Activated CD8-positive, alpha-beta memory T cell treated with anti-CD3 and anti-CD28 coated beads, Interleukin-2, amount 10 ng/mL, durations not matched to agents 7 days and 5 days (primary cell): ENCODE data around the gene NPAS2. TPM values are rescaled to one million over a fixed set of nuclear protein-coding genes. Genes with fewer than 3 reads are reported as not detected.

Experiments
- ATAC-seq: fragments of 150-1000 bp; cut with Tn5 transposase; one replicate; pipeline ENCODE4 v1.10.0; 2021; ENCODE audit warnings: moderate library complexity
- CTCF ChIA-PET: fragments of 350-600 bp; sonication (Branson Sonifier 250); formaldehyde crosslinking; loops from one replicate; lab custom pipeline; 2021; ENCODE audit warnings: antibody characterized with exemption; lab: Charles Lee
- DNase-seq: peaks from one replicate; pipeline ENCODE4 v3.0.0-alpha.2; 2020
- H3K27ac Mint-ChIP-seq: one replicate; pipeline ENCODE4 v1.8.0; 2021; ENCODE audit warnings: mild to moderate bottlenecking, mixed read lengths
- H3K27me3 Mint-ChIP-seq: one replicate; pipeline ENCODE4 v1.8.0; 2021; ENCODE audit warnings: mixed read lengths
- H3K36me3 Mint-ChIP-seq: one replicate; pipeline ENCODE4 v1.8.0; 2021; ENCODE audit warnings: mild to moderate bottlenecking, mixed read lengths
- H3K4me1 Mint-ChIP-seq: one replicate; pipeline ENCODE4 v1.8.0; 2021; ENCODE audit warnings: mixed read lengths
- H3K4me3 Mint-ChIP-seq: one replicate; pipeline ENCODE4 v1.8.0; 2021; ENCODE audit warnings: mild to moderate bottlenecking, moderate library complexity, mixed read lengths
- H3K9me3 Mint-ChIP-seq: one replicate; pipeline ENCODE4 v1.8.0; 2022; ENCODE audit warnings: low read depth, mixed read lengths
- total RNA-seq, 2 experiments: library from RNA; stranded (reverse); gene quantifications; one replicate each; pipeline ENCODE4 v1.2.3, GENCODE V29; 2021

NPAS2 gene
- total RNA-seq, 2 experiments from 2014 or later = 0.41 to 0.47 TPM

DNA sequence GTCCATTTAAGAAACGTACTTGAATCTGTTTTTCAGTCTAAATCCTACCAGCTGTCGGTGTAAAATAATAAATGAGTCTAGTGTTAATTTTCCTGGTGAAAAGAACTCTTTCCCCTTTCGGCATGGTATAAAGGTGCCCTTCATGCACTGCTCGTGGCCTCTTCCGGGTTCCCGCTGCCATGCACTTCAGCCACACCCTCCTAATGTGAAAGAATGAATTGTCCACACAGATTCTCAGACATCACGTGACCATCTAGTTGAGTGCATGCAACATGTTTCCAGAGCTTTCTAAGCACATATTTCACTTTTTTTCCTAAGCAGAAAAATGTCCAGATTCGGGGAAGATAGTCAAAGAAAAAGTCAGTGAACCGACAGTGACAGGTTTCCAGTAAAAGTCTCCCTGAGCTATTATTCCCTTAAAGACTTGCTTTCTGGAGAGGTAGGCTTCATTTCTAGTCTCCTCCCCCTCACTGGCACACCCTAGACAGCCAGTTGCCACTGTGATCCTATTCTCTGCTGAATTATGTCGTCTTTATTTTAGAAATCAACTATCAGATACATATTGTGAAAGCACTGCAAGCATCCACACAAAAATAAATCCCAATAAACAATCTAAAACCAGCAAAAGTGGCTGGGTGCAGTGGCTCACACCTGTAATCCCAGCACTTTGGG lies 116.3 kb downstream of the NPAS2 start:
- Mint-ChIP-seq H3K27ac (no peak overlapping the region), H3K4me1 (peaks cover 6% of the 10 kb centered on the region), H3K27me3 (no peaks in the 10 kb centered on the region), H3K4me3 (no peak overlapping the region), H3K9me3 (no peaks in the 10 kb centered on the region), H3K36me3 (no peaks in the 10 kb centered on the region)
- CTCF ChIA-PET = no interaction called here
- DNase-seq = no peak
- ATAC-seq = no peak

DNA sequence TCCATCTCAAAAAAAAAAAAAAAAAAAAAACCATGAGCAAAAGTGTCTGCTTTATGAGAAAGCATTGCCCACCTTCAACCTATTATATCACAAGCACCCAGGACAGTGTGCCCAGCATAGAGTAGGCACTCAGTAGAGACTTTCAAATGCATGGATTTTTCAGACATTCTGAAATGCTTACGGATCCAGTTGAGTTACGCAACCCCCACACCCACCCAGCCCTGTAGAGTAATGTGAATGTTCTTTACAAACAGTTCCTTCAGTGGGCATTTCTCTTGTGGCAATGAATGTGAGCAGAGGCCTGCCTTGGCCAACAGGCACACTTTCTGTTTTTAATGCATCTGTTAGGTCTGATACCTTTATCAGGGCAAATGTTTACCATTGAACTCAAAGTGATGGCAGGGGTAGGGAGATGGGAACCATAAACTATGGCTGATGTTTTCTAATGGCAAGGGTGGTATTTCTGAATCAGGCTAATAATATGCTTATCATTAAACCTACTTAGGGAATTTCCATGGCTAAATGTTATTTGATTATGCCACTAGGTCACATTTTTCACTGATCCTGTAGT lies 117.1 kb downstream of the NPAS2 start:
- CTCF ChIA-PET = no interaction called here
- H3K4me3 Mint-ChIP-seq = no peak overlapping the region
- ATAC-seq (no peak), DNase-seq (no peak)
- H3K9me3 Mint-ChIP-seq = no peaks in the 10 kb centered on the region
- peaks cover 14% of the 10 kb centered on the region for H3K4me1 Mint-ChIP-seq
- H3K36me3 Mint-ChIP-seq = no peaks in the 10 kb centered on the region
- H3K27me3 Mint-ChIP-seq = no peaks in the 10 kb centered on the region
- no peak overlapping the region for H3K27ac Mint-ChIP-seq

DNA sequence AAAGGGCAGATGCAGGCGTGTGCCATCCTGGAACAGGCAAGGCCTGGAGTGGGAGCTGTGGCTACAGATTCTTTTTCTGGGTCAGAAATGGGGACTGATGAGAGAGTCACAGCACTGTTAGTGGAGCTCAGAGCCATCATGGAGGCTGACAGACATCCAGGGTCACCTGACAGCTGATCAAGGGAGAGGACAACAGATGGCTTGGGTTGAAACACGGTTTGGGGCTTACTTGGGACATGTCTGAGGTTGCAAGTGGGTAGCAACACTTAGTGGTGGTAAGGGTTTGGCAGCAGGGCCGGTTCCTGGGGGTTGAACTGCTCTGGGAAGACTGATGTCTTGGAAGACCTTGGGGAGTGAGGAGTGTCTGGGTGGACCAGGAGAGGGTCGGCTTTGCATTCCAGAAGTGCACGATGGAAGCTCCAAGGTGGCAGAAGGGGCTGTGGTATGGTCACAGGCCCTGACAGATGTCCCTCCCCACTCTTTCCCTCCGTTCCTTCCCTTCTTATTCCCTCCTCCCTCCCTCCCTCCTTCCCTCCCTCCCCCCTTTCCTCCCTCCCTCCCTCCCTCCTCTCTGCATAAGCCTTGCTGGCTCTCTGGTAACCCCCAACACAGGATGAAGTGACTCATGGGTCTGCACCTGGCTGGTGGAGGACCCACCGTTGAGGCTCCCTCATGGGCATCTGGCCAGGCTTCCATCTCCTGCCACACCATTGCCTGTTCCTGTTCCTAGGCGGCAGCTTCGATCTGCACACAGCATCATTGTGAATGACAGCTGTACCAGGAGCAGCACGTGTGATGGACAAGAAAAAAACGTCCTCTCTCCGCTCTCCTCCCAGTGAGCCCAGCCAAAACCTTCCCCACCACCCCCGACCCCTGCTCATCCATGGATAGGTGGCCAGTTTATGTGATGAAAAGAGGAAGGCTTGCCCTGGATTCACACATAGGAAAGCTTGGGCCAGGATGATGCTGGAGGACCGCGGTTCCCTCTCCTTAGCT lies 118.4 kb downstream of the NPAS2 start:
- Mint-ChIP-seq H3K27me3 (no peaks in the 10 kb centered on the region), H3K36me3 (no peaks in the 10 kb centered on the region), H3K4me3 (no peak overlapping the region), H3K4me1 (peaks cover 14% of the 10 kb centered on the region), H3K27ac (no peak overlapping the region), H3K9me3 (no peaks in the 10 kb centered on the region)
- ATAC-seq (no peak), DNase-seq (no peak)
- CTCF ChIA-PET = no interaction called here

DNA sequence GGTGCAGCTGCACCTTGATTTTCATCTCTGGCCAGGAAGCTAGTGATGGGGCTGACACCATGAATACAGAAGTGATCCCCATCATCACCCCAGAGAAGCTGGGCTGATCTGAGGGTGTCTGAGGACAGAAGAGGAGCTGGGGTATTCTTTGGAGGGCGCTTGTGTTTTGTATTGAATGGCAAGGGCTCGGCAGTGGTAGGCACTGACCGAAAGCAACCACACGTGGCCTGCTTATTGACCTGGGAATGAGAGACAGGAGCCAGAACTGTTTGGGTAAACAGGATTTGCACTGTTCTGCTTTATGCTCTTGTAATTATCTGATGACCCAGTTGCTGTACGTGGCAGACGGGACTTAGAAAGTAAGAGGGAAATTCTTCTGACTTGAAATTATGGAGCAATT lies 119.5 kb downstream of the NPAS2 start:
- H3K9me3 Mint-ChIP-seq = no peaks in the 10 kb centered on the region
- H3K27me3 Mint-ChIP-seq = no peaks in the 10 kb centered on the region
- no peaks in the 10 kb centered on the region for H3K36me3 Mint-ChIP-seq
- H3K4me1 Mint-ChIP-seq = peaks cover 14% of the 10 kb centered on the region
- H3K27ac Mint-ChIP-seq = no peak overlapping the region
- ATAC-seq (no peak), DNase-seq (no peak)
- CTCF ChIA-PET = no interaction called here
- H3K4me3 Mint-ChIP-seq = no peak overlapping the region

DNA sequence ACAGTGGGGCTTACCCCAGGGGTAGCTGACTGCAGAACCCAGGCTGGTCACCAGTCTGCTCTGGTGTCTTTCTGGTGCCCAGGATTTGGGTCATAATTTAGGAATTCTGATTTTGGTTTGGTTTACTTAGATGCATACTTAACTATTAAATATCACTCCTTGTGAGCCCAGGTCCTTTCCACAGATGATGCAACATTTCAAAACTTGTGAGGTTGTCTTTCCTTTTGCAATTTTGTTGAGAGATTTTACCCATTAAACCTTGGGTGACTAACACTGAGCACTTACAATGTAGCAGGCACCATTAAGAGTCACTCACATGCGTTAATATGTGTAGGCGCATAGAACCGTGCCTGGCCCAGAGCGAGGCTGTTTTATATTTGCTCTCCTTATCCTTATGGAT lies 120.3 kb downstream of the NPAS2 start:
- ATAC-seq = no peak
- no peaks in the 10 kb centered on the region for H3K27me3 Mint-ChIP-seq
- no peak overlapping the region for H3K4me3 Mint-ChIP-seq
- peaks cover 14% of the 10 kb centered on the region for H3K4me1 Mint-ChIP-seq
- DNase-seq = no peak
- CTCF ChIA-PET = interaction anchor here (1.3 kb wide), 1 partner anchor 345 kb away, joined by 3 read pairs; no protein-coding TSS in a partner anchor
- no peaks in the 10 kb centered on the region for H3K9me3 Mint-ChIP-seq
- H3K27ac Mint-ChIP-seq = no peak overlapping the region
- no peaks in the 10 kb centered on the region for H3K36me3 Mint-ChIP-seq

DNA sequence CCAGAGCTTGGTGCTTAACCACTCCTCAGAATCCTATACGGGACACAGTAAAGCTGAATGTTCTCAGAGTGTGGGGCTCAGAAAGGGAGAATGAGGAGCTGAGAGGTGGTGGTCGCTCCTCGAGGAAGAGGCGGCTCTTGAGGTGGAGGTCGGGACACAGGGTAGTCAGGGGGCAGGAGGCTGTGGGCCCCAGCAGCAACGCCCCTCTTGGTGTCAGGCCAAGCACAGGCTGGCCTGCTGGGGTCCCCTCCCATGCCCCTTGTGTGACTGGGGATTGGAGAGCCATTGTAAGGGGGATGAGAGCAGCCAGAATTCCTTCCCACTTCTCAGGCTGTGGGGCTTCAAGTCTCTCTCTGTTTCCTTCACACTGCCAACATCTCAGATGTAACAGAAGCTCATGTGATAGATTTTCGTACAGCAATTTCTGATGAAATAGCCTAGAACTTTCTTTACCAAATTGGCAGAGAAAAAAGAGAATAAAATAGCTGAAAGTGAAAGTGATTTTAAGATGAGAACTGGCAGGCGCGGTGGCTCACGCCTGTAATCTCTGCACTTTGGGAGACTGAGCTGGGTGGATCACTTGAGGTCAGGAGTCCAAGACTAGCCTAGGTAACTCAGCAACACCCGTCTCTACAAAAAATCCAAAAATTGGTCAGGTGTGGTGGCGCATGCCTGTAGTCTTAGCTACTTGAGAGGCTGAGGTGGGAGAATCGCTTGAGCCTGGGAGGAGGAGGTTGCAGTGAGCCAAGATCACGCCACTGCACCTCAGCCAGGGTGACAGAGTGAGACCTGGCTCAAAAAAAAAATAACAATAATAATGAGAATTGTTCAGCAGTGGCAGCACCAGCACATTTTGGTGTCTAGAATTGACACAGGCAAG lies 121.1 kb downstream of the NPAS2 start:
- DNase-seq = no peak
- ATAC-seq = no peak
- Mint-ChIP-seq H3K9me3 (no peaks in the 10 kb centered on the region), H3K27ac (no peak overlapping the region), H3K27me3 (no peaks in the 10 kb centered on the region), H3K4me1 (peaks cover 14% of the 10 kb centered on the region), H3K36me3 (no peaks in the 10 kb centered on the region), H3K4me3 (no peak overlapping the region)
- CTCF ChIA-PET = interaction anchor here (1.3 kb wide), 2 partner anchors 17 to 346 kb away, joined by 3 to 4 read pairs; no protein-coding TSS in a partner anchor

DNA sequence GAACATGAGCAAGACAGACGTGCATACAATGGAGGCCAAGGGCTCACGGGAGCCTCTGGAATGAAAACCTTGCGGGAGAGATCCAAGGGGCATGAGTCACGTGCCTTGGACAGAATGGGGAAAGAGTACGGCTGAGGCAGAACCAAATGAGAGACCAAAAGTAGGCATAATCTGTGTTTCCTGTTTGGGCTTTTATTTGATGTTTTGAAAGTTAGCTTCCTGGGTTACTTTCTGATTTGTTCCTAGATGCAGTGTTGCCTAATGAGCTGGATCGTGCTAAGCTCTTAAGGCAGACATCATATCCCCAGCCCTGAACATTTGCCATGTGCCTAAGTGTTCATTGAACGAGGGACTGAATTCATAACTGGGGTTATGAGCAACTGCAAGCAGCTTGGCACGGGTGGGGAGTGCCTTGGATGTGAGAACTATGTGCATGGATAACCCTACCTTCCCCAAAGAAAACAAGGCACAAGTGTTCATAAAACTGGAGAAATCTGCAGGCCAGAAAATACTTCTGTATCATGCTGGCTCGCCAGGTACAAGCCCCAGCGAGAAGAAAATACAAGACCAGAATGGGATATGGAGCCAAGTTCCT lies 121.8 kb downstream of the NPAS2 start:
- CTCF ChIA-PET = interaction anchor here (1.3 kb wide), 2 partner anchors 17 to 347 kb away, joined by 3 to 4 read pairs; no protein-coding TSS in a partner anchor
- H3K36me3 Mint-ChIP-seq = no peaks in the 10 kb centered on the region
- peaks cover 3% of the 10 kb centered on the region for H3K27me3 Mint-ChIP-seq
- H3K27ac Mint-ChIP-seq = no peak overlapping the region
- no peaks in the 10 kb centered on the region for H3K9me3 Mint-ChIP-seq
- DNase-seq (no peak), ATAC-seq (no peak)
- H3K4me1 Mint-ChIP-seq = peaks cover 14% of the 10 kb centered on the region
- H3K4me3 Mint-ChIP-seq = no peak overlapping the region

DNA sequence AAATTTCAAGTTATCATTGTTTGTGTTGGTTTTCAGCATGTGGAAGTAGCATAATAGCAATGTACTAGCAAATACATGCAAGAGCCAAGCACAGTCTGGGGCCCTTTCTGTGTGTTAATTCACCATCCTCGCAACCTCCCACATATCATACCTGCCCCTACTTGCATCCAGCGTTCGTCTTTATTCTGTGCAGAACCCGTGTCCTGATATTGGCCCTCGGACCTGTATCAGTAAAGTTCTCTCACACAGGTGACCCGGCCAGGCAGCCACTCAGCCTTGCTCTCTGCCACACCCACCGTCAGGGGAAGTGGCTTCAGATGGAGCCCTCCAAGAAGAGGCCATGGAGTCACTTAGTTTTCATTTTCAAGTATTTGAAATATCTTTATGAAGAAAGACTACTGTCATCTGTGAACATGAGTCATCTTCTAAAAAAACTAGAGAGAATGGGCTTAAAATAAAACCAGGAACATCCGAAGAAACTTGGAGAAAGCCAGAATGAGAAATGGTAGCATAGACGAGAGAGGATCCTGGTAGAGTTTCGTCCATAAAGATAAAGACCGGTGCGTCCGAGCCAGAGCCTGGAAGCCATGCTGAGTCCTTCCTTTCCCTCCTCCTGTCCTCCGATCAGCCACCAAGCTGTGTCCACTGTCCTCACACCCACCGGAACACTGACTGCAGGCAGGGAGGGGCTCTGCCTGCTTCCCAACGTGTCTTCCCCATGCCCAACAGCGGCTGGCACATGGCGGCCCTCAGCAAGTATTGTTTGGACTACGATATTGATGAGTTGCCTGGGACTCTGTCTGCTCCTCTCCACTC lies 124.9 kb downstream of the NPAS2 start:
- H3K27me3 Mint-ChIP-seq = peaks cover 4% of the 10 kb centered on the region
- no peaks in the 10 kb centered on the region for H3K36me3 Mint-ChIP-seq
- no peak overlapping the region for H3K27ac Mint-ChIP-seq
- H3K4me3 Mint-ChIP-seq = no peak overlapping the region
- no peak for DNase-seq
- H3K9me3 Mint-ChIP-seq = no peaks in the 10 kb centered on the region
- CTCF ChIA-PET = no interaction called here
- H3K4me1 Mint-ChIP-seq = peaks cover 14% of the 10 kb centered on the region
- ATAC-seq = no peak

DNA sequence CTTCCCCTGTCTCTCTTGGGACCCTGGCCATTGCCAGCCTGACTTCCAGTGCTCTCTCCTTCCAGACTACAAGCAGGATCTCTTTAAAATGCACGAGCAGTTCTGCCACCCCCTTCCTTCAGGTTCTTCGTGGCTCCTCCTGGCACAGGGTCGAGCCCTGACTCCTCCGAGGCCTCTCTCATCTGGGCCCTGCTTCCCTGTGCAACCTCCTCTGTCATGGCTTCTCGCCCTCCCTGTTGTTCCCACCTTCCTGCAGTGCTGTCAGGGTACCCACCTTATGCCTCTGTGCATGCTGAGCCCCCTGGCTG lies 125.4 kb downstream of the NPAS2 start:
- CTCF ChIA-PET = no interaction called here
- H3K36me3 Mint-ChIP-seq = no peaks in the 10 kb centered on the region
- no peak for DNase-seq
- no peak for ATAC-seq
- H3K27me3 Mint-ChIP-seq = peaks cover 4% of the 10 kb centered on the region
- no peak overlapping the region for H3K27ac Mint-ChIP-seq
- peaks cover 14% of the 10 kb centered on the region for H3K4me1 Mint-ChIP-seq
- H3K9me3 Mint-ChIP-seq = no peaks in the 10 kb centered on the region
- H3K4me3 Mint-ChIP-seq = no peak overlapping the region

DNA sequence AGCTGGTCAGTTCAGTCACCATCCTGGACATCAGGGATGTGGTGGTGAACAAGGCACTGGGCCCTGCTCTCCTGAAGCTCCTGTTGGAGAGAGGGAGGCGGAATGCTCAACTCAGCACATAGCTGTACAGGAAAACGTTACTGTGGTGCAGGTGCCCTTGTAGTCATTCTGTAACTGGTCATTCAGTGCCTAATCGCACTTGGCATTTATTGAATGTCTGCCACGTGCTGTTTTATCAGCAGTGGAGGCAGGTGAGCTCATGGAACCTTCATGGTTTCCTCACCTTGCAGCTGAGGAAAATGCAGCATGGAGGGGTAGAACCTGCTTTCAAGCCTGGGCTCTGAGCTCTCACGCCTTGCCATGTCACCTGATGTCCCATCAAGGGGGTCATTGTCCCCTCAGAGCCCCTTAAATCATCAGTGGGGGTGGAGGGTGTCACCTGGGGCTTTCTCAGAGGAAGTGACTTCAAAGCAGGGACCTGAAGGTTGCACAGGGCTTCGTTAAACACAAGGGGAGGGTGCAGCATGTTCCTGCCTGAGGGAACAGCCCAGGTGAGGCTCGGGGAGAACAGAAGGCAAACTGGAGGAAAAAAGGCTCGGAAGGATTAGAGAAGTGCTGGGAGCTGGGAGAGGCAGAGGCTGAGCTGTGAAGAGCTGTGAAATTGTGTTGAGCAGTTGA lies 126.1 kb downstream of the NPAS2 start:
- peaks cover 4% of the 10 kb centered on the region for H3K27me3 Mint-ChIP-seq
- no peaks in the 10 kb centered on the region for H3K9me3 Mint-ChIP-seq
- ATAC-seq (no peak), DNase-seq (no peak)
- no peak overlapping the region for H3K4me3 Mint-ChIP-seq
- no peaks in the 10 kb centered on the region for H3K36me3 Mint-ChIP-seq
- H3K27ac Mint-ChIP-seq = no peak overlapping the region
- CTCF ChIA-PET = no interaction called here
- peaks cover 9% of the 10 kb centered on the region for H3K4me1 Mint-ChIP-seq

DNA sequence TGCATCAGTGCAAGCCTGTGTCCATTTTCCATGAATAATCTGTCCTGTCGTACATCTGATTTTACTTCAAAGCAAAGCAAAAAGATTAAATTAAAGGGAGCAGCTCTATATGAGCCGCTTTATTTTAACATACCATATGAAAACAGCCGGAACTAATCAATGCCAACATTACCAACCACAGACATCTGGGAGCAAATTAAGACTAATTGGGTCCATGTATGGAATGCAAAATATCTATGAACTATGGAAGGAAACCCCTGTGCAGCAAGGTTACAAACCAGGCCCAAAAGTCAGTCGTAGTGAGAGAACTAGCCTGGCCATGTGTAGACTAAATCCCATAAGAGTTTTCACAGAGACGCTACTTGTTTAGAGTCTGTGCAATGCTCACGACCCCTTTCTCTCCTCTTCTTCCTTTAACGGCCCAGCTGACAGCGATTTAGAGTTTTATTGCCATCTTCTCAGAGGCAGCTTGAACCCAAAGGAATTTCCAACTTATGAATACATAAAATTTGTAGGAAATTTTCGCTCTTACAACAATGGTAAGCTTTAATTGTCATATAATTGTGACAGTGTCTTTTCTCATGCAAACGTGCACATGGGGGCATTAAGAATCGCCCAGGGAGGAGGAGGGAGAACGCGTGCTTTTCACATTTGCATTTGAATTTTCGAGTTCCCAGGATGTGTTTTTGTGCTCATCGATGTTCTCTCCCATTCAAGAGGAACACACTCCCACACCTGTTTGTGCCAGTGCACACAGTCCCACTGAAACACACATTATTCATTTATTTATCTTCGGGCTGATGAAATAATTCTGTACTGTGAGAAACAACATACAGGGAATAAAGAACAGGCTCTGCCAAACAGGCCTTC lies 129.2 kb downstream of the NPAS2 start:
- Mint-ChIP-seq H3K27me3 (peaks cover 4% of the 10 kb centered on the region), H3K36me3 (no peaks in the 10 kb centered on the region), H3K4me1 (peaks cover 1% of the 10 kb centered on the region), H3K9me3 (no peaks in the 10 kb centered on the region), H3K27ac (no peak overlapping the region), H3K4me3 (no peak overlapping the region)
- ATAC-seq (no peak), DNase-seq (no peak)
- CTCF ChIA-PET = no interaction called here
